ENCODE measurements around the gene DCUN1D2. TPM values are rescaled to one million over a fixed set of nuclear protein-coding genes. Genes with fewer than 3 reads are reported as not detected.

Gene DCUN1D2
- total RNA-seq, 3 donors from 2014 or later: 17.7 to 32.4 (median 22.6) TPM

DNA sequence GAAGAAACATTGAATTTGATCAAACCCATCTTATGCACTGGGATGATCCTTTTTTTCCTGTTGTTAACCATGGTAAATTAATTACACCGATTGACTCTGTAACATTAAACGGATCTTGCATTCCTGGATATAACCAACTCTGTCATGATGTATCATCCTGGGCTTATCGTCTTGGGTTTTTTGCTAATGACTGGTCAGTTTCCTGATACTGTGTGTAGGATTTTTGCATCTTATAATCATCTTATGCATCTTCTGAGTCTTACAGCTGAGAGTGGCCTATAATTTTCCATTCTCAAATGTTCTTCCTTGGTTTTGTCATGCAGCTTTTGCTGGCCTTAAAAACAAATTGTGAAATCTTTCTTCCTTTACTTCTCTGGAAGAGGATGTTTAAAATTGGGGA lies 12.8 kb downstream of the DCUN1D2 start:
- intact Hi-C loops (cut with DNase I, micrococcal nuclease): no loop called here
- no peaks in the 10 kb centered on the region for H3K36me3 ChIP-seq (ENCODE audit: low read depth)
- H3K4me1 ChIP-seq (ENCODE audit: low read depth): no peaks in the 10 kb centered on the region
- no peak for ATAC-seq
- TF ChIP-seq, protein P1, sequence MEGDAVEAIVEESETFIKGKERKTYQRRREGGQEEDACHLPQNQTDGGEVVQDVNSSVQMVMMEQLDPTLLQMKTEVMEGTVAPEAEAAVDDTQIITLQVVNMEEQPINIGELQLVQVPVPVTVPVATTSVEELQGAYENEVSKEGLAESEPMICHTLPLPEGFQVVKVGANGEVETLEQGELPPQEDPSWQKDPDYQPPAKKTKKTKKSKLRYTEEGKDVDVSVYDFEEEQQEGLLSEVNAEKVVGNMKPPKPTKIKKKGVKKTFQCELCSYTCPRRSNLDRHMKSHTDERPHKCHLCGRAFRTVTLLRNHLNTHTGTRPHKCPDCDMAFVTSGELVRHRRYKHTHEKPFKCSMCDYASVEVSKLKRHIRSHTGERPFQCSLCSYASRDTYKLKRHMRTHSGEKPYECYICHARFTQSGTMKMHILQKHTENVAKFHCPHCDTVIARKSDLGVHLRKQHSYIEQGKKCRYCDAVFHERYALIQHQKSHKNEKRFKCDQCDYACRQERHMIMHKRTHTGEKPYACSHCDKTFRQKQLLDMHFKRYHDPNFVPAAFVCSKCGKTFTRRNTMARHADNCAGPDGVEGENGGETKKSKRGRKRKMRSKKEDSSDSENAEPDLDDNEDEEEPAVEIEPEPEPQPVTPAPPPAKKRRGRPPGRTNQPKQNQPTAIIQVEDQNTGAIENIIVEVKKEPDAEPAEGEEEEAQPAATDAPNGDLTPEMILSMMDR (IDR thresholded peaks at IDR 0.05): no peak
- no peak overlapping the region for H3K4me3 ChIP-seq
- no peak for DNase-seq
- H3K9me3 ChIP-seq: no peaks in the 10 kb centered on the region

DNA sequence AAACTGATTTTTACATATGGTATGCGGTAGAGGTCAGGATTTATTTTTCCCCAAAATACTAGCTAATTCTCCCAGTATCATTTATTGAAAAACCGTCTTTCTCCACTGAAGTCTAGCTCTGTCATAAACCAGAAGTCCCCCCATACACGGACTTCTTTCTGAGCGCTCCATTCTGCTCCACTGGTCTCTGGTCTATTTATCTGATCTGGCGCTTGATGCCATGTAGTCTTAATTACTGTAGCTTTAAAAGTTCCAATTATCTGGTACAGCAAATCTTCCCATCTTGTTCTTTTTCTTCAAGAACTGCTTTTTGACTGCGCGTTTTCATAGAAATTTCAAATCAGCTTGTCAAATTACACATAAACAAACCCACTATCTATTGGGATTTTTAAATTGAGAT lies 13.7 kb downstream of the DCUN1D2 start:
- Histone ChIP-seq H3K36me3 (ENCODE audit: low read depth) (no peaks in the 10 kb centered on the region), H3K4me3 (no peak overlapping the region), H3K9me3 (no peaks in the 10 kb centered on the region), H3K4me1 (ENCODE audit: low read depth) (no peaks in the 10 kb centered on the region)
- no peak for DNase-seq
- TF ChIP-seq, protein P1 (IDR thresholded peaks at IDR 0.05): no peak
- no peak for ATAC-seq
- intact Hi-C loops (cut with DNase I, micrococcal nuclease): no loop called here

DNA sequence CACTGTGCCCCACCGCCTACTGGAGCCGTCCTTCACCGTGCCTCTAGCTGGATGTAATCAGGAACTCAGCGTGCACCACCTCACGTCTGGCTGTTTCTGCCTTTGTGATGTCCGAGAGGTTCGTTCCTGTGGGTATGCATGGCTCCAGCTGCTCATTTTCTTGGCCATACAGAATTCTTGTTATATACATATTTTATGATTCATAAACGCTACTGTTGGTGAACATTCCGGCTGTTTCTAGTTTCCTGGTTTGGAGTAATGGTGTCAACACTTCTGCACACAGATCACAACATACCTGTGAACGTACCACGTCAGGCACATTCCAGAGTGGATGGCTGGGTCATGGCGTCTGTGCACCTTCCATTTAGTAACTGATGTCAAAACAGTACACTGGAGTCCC lies 14.6 kb downstream of the DCUN1D2 start:
- ATAC-seq (no peak), DNase-seq (no peak)
- intact Hi-C loops (cut with DNase I, micrococcal nuclease): no loop called here
- TF ChIP-seq, protein P1 (IDR thresholded peaks at IDR 0.05): no peak
- Histone ChIP-seq H3K36me3 (ENCODE audit: low read depth) (no peaks in the 10 kb centered on the region), H3K4me1 (ENCODE audit: low read depth) (no peaks in the 10 kb centered on the region), H3K4me3 (no peak overlapping the region), H3K9me3 (no peaks in the 10 kb centered on the region)

DNA sequence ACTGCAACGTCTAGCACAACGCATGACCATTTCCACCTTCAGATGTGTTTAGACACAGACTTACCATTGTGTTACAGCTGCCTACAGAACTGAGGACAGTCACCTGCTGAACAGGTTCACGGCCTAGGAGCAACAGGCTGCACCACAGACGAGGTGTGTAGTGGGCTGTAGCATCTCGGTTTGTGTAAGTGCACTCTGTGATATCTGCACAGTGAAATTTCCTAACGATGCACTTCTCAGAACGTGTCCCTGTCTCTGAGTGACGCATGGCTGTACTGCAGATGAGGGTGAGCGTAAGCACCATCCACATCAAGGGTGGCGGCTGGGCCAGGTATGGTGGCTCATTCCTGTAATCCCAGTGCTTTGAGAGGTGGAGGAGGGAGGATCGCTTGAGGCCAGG lies 15.2 kb downstream of the DCUN1D2 start:
- no peak overlapping the region for H3K4me3 ChIP-seq
- intact Hi-C loops (cut with DNase I, micrococcal nuclease): no loop called here
- H3K36me3 ChIP-seq (ENCODE audit: low read depth): no peaks in the 10 kb centered on the region

DNA sequence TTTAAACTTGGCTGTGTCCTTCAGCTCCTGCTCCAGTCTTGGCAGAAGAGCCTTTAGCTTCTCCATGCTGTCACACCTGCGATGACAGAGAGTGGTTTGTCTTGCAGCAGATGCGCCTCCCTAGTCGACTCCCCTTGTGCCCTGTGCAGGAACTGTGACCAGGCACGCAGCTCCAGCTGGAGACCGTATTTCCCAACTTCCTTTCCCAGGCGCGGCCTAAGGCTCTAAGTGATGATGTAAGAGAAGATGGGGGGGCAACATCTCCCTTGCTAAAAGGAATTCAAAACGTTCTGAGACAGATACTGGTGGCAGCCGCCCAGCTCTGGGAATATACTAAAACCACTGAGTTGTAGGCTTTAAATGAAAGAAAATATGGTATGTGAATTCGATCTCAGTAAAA lies 16.3 kb downstream of the DCUN1D2 start:
- intact Hi-C loops (cut with DNase I, micrococcal nuclease): no loop called here
- peak; percentile 22 for ATAC-seq
- H3K36me3 ChIP-seq (ENCODE audit: low read depth): no peaks in the 10 kb centered on the region
- H3K4me3 ChIP-seq: no peak overlapping the region
- TF ChIP-seq, protein P1 (IDR thresholded peaks at IDR 0.05): no peak
- no peaks in the 10 kb centered on the region for H3K9me3 ChIP-seq
- H3K4me1 ChIP-seq (ENCODE audit: low read depth): no peaks in the 10 kb centered on the region
- DNase-seq: no peak

More for the DNA sequence above, 15.2 kb downstream of the DCUN1D2 start:
- DNase-seq: no peak
- Histone ChIP-seq H3K4me1 (ENCODE audit: low read depth) (no peaks in the 10 kb centered on the region), H3K9me3 (no peaks in the 10 kb centered on the region)
- TF ChIP-seq, protein P1 (IDR thresholded peaks at IDR 0.05): no peak
- ATAC-seq: no peak

DNA sequence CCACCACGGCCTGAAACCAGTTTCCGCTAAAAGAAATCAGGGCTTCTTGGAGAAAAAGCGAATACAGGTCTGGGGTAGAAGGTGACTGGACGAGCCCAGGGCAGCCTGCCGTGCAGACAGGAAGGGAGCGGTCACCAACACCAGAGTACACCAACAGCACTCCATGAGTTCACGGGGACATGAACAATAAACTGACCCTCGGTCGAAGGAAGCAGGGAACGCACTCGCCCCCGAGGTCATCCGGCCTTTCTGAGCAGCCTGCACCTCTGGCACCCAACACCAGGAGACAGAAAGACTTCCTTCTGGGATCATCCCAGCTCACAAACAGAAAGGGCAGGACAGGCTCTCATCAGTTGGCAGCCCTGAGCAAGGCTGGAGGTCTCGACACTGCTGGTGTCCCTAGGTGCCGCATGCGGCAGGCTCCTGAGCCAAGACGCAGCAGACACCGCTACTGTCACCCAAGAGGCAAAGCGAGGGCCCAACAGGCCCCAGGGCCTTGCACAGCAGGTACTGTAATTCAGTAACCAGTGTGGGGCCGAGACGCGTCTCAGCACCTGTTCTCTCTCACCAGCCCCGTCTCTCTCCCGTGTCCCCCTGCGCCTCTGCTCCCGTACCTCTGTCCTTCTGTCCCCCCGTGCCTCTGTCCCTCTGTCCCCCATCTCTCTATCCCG lies 18.0 kb downstream of the DCUN1D2 start:
- DNase-seq (no peak), ATAC-seq (no peak)
- intact Hi-C loops (cut with DNase I, micrococcal nuclease): no loop called here
- H3K4me3 ChIP-seq: no peak overlapping the region
- no peaks in the 10 kb centered on the region for H3K9me3 ChIP-seq
- H3K36me3 ChIP-seq (ENCODE audit: low read depth): no peaks in the 10 kb centered on the region
- no peaks in the 10 kb centered on the region for H3K4me1 ChIP-seq (ENCODE audit: low read depth)
- TF ChIP-seq, protein P1 (IDR thresholded peaks at IDR 0.05): no peak

All from mucosa of descending colon (tissue), 3 donors.